Measurements from ENCODE around the gene VASN. TPM values are rescaled to one million over a fixed set of nuclear protein-coding genes. Genes with fewer than 3 reads are reported as not detected.

The VASN gene
- total and polyA plus RNA-seq, 12 donors, result 0.77 to 44.7 (median 21.3) TPM

GRCh38 chr16:4360538-4361021, 11.1 kb upstream of the VASN start:
- no peaks in the 10 kb centered on the region for H3K4me1 ChIP-seq (replicated peaks in 1 of 2)
- H3K9me3 ChIP-seq (replicated peaks in 1 of 3), result no peaks in the 10 kb centered on the region
- WGBS, 4 donors, result 84 to 93% (median 91%) methylated on average over 8 to 11 of the region's 11 CpGs
- no peak for TF ChIP-seq POLR2A (IDR thresholded peaks at IDR 0.05)
- TF ChIP-seq, protein P1, sequence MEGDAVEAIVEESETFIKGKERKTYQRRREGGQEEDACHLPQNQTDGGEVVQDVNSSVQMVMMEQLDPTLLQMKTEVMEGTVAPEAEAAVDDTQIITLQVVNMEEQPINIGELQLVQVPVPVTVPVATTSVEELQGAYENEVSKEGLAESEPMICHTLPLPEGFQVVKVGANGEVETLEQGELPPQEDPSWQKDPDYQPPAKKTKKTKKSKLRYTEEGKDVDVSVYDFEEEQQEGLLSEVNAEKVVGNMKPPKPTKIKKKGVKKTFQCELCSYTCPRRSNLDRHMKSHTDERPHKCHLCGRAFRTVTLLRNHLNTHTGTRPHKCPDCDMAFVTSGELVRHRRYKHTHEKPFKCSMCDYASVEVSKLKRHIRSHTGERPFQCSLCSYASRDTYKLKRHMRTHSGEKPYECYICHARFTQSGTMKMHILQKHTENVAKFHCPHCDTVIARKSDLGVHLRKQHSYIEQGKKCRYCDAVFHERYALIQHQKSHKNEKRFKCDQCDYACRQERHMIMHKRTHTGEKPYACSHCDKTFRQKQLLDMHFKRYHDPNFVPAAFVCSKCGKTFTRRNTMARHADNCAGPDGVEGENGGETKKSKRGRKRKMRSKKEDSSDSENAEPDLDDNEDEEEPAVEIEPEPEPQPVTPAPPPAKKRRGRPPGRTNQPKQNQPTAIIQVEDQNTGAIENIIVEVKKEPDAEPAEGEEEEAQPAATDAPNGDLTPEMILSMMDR (IDR thresholded peaks at IDR 0.05), result no peak
- H3K27me3 ChIP-seq, result no peaks in the 10 kb centered on the region
- intact Hi-C loops (cut with DNase I), result loop anchor here in 1 of 2 donors (2.0 kb wide), 1 partner anchor 42 kb away; no protein-coding TSS in a partner anchor
- no peak for DNase-seq
- H3K36me3 ChIP-seq (replicated peaks in 1 of 2), result peaks cover 0 to 13% of the 10 kb centered on the region in 2 donors
- no peak overlapping the region for H3K27ac ChIP-seq
- no peak overlapping the region for H3K4me3 ChIP-seq

DNA sequence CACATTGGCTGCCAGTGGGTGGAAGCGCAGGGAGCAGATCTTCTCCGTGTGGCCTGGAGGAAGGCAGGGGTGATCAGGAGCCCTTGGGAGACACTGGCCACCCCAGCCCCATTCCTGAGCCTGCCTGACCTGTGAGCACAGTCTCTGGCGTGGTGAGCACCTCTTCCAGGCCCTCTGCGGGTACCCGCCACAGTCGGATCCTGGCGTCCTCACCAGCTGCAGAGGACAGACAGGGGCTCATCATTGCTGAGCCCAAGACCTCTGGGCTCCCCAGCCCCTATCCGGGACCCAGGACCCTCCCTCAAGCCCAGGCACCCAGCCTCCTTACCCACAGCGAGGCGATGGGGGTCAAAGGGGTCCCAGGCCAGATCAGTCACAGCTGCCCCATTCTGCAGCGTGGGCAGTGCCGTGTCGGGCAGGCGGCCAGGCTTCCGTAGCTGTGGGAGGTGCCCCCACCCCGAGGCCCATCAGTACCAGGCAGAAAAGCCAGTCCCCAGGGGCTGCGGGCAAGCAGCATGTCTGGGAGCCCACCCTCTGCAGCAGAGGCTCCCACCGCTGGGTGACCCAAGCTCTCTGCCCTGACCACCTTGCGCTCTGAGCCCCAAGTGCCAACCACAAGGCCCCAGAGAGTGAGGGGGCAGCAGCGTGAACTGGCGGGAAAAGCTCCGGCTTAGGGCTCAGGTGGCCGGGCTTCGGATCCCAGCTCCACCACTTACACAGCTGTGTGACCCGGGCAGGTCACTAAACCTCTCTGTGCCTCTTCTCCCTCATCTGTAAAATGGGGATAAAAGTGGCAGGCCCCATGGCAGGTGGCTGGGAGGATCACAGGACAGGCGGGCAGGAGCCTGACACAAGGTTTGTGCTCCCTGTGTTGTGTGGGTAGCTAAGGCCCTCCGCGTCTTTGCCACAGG, 10.4 kb upstream of the VASN start:
- 94 to 97% (median 95%) methylated on average over 9 to 28 of the region's 28 CpGs for WGBS, 4 donors
- peaks cover 0 to 13% of the 10 kb centered on the region in 2 donors for H3K36me3 ChIP-seq (replicated peaks in 1 of 2)

DNA sequence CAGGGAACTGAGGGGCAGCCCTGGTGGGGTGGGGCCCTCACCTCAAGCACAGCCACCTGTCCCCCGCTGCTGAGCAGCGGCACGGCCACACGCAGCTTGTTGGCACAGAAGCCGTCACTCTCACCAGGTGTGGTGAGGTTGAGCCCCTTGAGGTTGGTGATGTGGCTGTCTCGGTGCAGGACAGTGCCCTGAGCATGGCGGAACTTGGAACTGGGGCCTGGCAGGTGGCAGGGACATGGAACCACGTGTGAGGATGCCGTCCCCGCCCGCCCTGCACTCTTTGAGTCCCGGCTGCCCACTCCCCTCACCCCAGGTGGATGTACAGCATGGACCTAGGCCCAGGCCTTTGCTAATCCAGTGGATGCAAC, 9.7 kb upstream of the VASN start:
- no peak overlapping the region for H3K4me3 ChIP-seq
- H3K27ac ChIP-seq, result no peak overlapping the region
- DNase-seq, result no peak
- 87 to 95% (median 93%) methylated on average over 3 to 12 of the region's 12 CpGs; no CpG with 5 or more reads in 1 of the 4 donors for WGBS, 4 donors
- H3K27me3 ChIP-seq, result no peaks in the 10 kb centered on the region
- peaks cover 0 to 11% of the 10 kb centered on the region in 2 donors for H3K36me3 ChIP-seq (replicated peaks in 1 of 2)
- no peaks in the 10 kb centered on the region for H3K4me1 ChIP-seq (replicated peaks in 1 of 2)
- TF ChIP-seq POLR2A (IDR thresholded peaks at IDR 0.05), result no peak
- TF ChIP-seq, protein P1 (IDR thresholded peaks at IDR 0.05), result no peak
- no peaks in the 10 kb centered on the region for H3K9me3 ChIP-seq (replicated peaks in 1 of 3)
- intact Hi-C loops (cut with DNase I), result loop anchor here in 1 of 2 donors (2.0 kb wide), 1 partner anchor 41 kb away; no protein-coding TSS in a partner anchor

More for the DNA sequence above, 10.4 kb upstream of the VASN start:
- H3K27me3 ChIP-seq, result no peaks in the 10 kb centered on the region
- no peak for DNase-seq
- intact Hi-C loops (cut with DNase I), result loop anchor here in 1 of 2 donors (2.0 kb wide), 1 partner anchor 42 kb away; no protein-coding TSS in a partner anchor
- no peak overlapping the region for H3K4me3 ChIP-seq
- no peaks in the 10 kb centered on the region for H3K9me3 ChIP-seq (replicated peaks in 1 of 3)
- no peak overlapping the region for H3K27ac ChIP-seq
- H3K4me1 ChIP-seq (replicated peaks in 1 of 2), result no peaks in the 10 kb centered on the region
- TF ChIP-seq, protein P1 (IDR thresholded peaks at IDR 0.05), result no peak
- TF ChIP-seq POLR2A (IDR thresholded peaks at IDR 0.05), result no peak

GRCh38 chr16:4362476-4363135, 9.0 kb upstream of the VASN start:
- no peak overlapping the region for H3K27ac ChIP-seq
- DNase-seq, result no peak
- H3K9me3 ChIP-seq (replicated peaks in 1 of 3), result no peaks in the 10 kb centered on the region
- no peaks in the 10 kb centered on the region for H3K4me1 ChIP-seq (replicated peaks in 1 of 2)
- H3K36me3 ChIP-seq (replicated peaks in 1 of 2), result peaks cover 0 to 9% of the 10 kb centered on the region in 2 donors
- no peak overlapping the region for H3K4me3 ChIP-seq
- 76 to 88% (median 82%) methylated on average over 11 to 19 of the region's 19 CpGs for WGBS, 4 donors
- TF ChIP-seq, protein P1 (IDR thresholded peaks at IDR 0.05), result no peak
- no peak for TF ChIP-seq POLR2A (IDR thresholded peaks at IDR 0.05)
- intact Hi-C loops (cut with DNase I), result no loop called here
- H3K27me3 ChIP-seq, result no peaks in the 10 kb centered on the region
